GM21360 (cell line): Measurements from ENCODE around the gene GIT1.

Experiments
- ATAC-seq: cut with Tn5 transposase; IDR thresholded peaks from one replicate; pipeline ENCODE4 v1.9.1; 2021; ENCODE audit warnings: mild to moderate bottlenecking, moderate library complexity; ENCODE audit not compliant: unreplicated experiment

GIT1 gene

GRCh38 chr17:29594519-29595090 lies 5.2 kb upstream of the GIT1 start:
- ATAC-seq, result no peak

GRCh38 chr17:29593591-29594518 lies 4.4 kb upstream of the GIT1 start:
- no peak for ATAC-seq

- no peak for ATAC-seq
These were observed 3.6 kb upstream of the GIT1 start, which contains the start of gene ANKRD13B for GRCh38 chr17:29592850-29593551. TSS of gene ANKRD13B (plus strand) at chr17:29593132. CDS start at chr17:29593622, 490 bp downstream.

GRCh38 chr17:29591737-29592608 lies 2.5 kb upstream of the GIT1 start:
- no peak for ATAC-seq

GRCh38 chr17:29591146-29591736 lies 1.8 kb upstream of the GIT1 start:
- no peak for ATAC-seq

GRCh38 chr17:29590411-29591145 lies 1.1 kb upstream of the GIT1 start:
- ATAC-seq, result no peak

GRCh38 chr17:29588562-29589411 lies 661 bp downstream of the GIT1 start:
- peak; percentile 9 for ATAC-seq

GRCh38 chr17:29588017-29588561 lies 1.4 kb downstream of the GIT1 start:
- ATAC-seq, result no peak

GRCh38 chr17:29587591-29587990 lies 1.9 kb downstream of the GIT1 start:
- no peak for ATAC-seq

GRCh38 chr17:29586676-29587469 lies 2.6 kb downstream of the GIT1 start:
- ATAC-seq, result no peak

GRCh38 chr17:29585080-29585751 lies 4.2 kb downstream of the GIT1 start:
- no peak for ATAC-seq

GRCh38 chr17:29584452-29585079 lies 4.9 kb downstream of the GIT1 start:
- no peak for ATAC-seq

- ATAC-seq, result no peak
These were observed 5.9 kb downstream of the GIT1 start for GRCh38 chr17:29583324-29584248.

GRCh38 chr17:29582772-29583171 lies 6.7 kb downstream of the GIT1 start:
- no peak for ATAC-seq

- ATAC-seq, result no peak
These were observed 7.1 kb downstream of the GIT1 start for GRCh38 chr17:29582254-29582765.
